Muscle layer of colon (tissue), 2 donors: Measurements from ENCODE around the gene ORC1.

Experiments
- H3K27ac ChIP-seq: one replicate; pipeline ENCODE4 v1.7.0; 2013; ENCODE audit warnings: low read depth, mild to moderate bottlenecking, low read length, moderate library complexity
- H3K27me3 ChIP-seq, 2 donors: one replicate each; pipeline ENCODE4 v1.7.0; 2013; ENCODE audit warnings: low read length in 2 of 2, mild to moderate bottlenecking in 2 of 2; ENCODE audit not compliant: insufficient read depth in 2 of 2, control insufficient read depth in 1 of 2
- H3K36me3 ChIP-seq: one replicate; pipeline ENCODE4 v1.7.0; 2013; ENCODE audit warnings: mild to moderate bottlenecking, low read length; ENCODE audit not compliant: insufficient read depth
- H3K4me1 ChIP-seq: one replicate; pipeline ENCODE4 v1.7.0; 2013; ENCODE audit warnings: mild to moderate bottlenecking, low read length; ENCODE audit not compliant: insufficient read depth
- H3K4me3 ChIP-seq, 2 donors: one replicate each; pipeline ENCODE4 v1.7.0; 2013; ENCODE audit warnings: low read length in 2 of 2, low read depth in 1 of 2, mild to moderate bottlenecking in 1 of 2, moderate library complexity in 1 of 2
- H3K9ac ChIP-seq: one replicate; pipeline ENCODE4 v1.7.0; 2013; ENCODE audit warnings: low read length
- H3K9me3 ChIP-seq: one replicate; pipeline ENCODE4 v1.7.0; 2013; ENCODE audit warnings: mild to moderate bottlenecking, low read length
- donor health status: abdominal sarcoma.
- donor health status: Adenocarcinoma of cecum.

ORC1 gene

GRCh38 chr1:52337439-52337838 is 66.8 kb downstream of the ORC1 start:
- no peak overlapping the region for H3K27ac ChIP-seq
- H3K9me3 ChIP-seq: no peaks in the 10 kb centered on the region
- H3K36me3 ChIP-seq: peaks cover 27% of the 10 kb centered on the region
- no peak overlapping the region for H3K9ac ChIP-seq
- H3K4me3 ChIP-seq: no peak overlapping the region
- H3K27me3 ChIP-seq: no peaks in the 10 kb centered on the region
- no peaks in the 10 kb centered on the region for H3K4me1 ChIP-seq

GRCh38 chr1:52334906-52335528 is 69.2 kb downstream of the ORC1 start:
- Histone ChIP-seq H3K4me3 (no peak overlapping the region), H3K36me3 (peaks cover 23% of the 10 kb centered on the region), H3K9ac (no peak overlapping the region), H3K4me1 (no peaks in the 10 kb centered on the region), H3K27ac (no peak overlapping the region), H3K27me3 (no peaks in the 10 kb centered on the region), H3K9me3 (no peaks in the 10 kb centered on the region)

- Histone ChIP-seq H3K27ac (no peak overlapping the region), H3K9me3 (no peaks in the 10 kb centered on the region), H3K27me3 (no peaks in the 10 kb centered on the region), H3K9ac (no peak overlapping the region), H3K36me3 (peaks cover 12% of the 10 kb centered on the region), H3K4me1 (no peaks in the 10 kb centered on the region), H3K4me3 (no peak overlapping the region)
Measured at GRCh38 chr1:52332411-52332810, 71.8 kb downstream of the ORC1 start.

- H3K4me3 ChIP-seq: no peak overlapping the region
- no peaks in the 10 kb centered on the region for H3K36me3 ChIP-seq
- H3K9ac ChIP-seq: no peak overlapping the region
- no peaks in the 10 kb centered on the region for H3K4me1 ChIP-seq
- no peaks in the 10 kb centered on the region for H3K27me3 ChIP-seq
- no peaks in the 10 kb centered on the region for H3K9me3 ChIP-seq
- H3K27ac ChIP-seq: no peak overlapping the region
Measured at GRCh38 chr1:52328615-52329014, 75.6 kb downstream of the ORC1 start.

- Histone ChIP-seq H3K4me1 (no peaks in the 10 kb centered on the region), H3K36me3 (no peaks in the 10 kb centered on the region), H3K4me3 (no peak overlapping the region), H3K9ac (no peak overlapping the region), H3K9me3 (no peaks in the 10 kb centered on the region), H3K27me3 (no peaks in the 10 kb centered on the region), H3K27ac (no peak overlapping the region)
Measured at GRCh38 chr1:52325786-52326185, 78.4 kb downstream of the ORC1 start.

GRCh38 chr1:52323731-52324130 is 80.5 kb downstream of the ORC1 start:
- Histone ChIP-seq H3K9ac (no peak overlapping the region), H3K9me3 (no peaks in the 10 kb centered on the region), H3K36me3 (no peaks in the 10 kb centered on the region), H3K27ac (no peak overlapping the region), H3K4me1 (no peaks in the 10 kb centered on the region), H3K27me3 (no peaks in the 10 kb centered on the region), H3K4me3 (no peak overlapping the region)
